GM23338 (cell line): ENCODE data around the gene ILDR2. TPM values are rescaled to one million over a fixed set of nuclear protein-coding genes. Genes with fewer than 3 reads are reported as not detected.
A peak's percentile ranks its signal among the peaks of the same experiment; 100 is the strongest.

Experiments
- ATAC-seq: fragments of 200-7000 bp; cut with Tn5 transposase; 3 replicates; pipeline ENCODE4 v1.9.1; 2020
- DNase-seq: peaks from one replicate; pipeline ENCODE4 v3.0.0-alpha.2; 2015; ENCODE audit warnings: low spot score
- H2AFZ ChIP-seq: fragments of 200-600 bp; sonication (generic); 2 replicates; pipeline ENCODE4 v1.8.0; 2016; ENCODE audit warnings: antibody characterized with exemption, mild to moderate bottlenecking, moderate library complexity
- H3F3A ChIP-seq: fragments of 200-600 bp; sonication (generic); replicated peaks from 2 replicates; pipeline ENCODE4 v1.8.0; 2017; ENCODE audit warnings: antibody characterized with exemption, mixed run types, low read depth
- H3K27ac ChIP-seq: fragments of 200-600 bp; sonication (generic); 2 replicates; pipeline ENCODE4 v1.6.1; 2016; ENCODE audit warnings: low read depth
- H3K27me3 ChIP-seq: fragments of 200-600 bp; sonication (generic); 2 replicates; pipeline ENCODE4 v1.8.0; 2016; ENCODE audit warnings: mild to moderate bottlenecking, mixed run types, moderate library complexity; ENCODE audit not compliant: insufficient read depth
- H3K36me3 ChIP-seq: fragments of 200-600 bp; sonication (generic); 2 replicates; pipeline ENCODE4 v1.8.0; 2016; ENCODE audit warnings: mild to moderate bottlenecking; ENCODE audit not compliant: insufficient read depth
- H3K4me1 ChIP-seq: fragments of 200-600 bp; sonication (generic); 2 replicates; pipeline ENCODE4 v1.8.0; 2016; ENCODE audit warnings: mild to moderate bottlenecking, moderate library complexity; ENCODE audit not compliant: insufficient read depth
- H3K4me2 ChIP-seq: fragments of 200-600 bp; sonication (generic); 2 replicates; pipeline ENCODE4 v1.7.1; 2017; ENCODE audit warnings: mixed run types
- H3K4me3 ChIP-seq: fragments of 200-600 bp; sonication (generic); 2 replicates; pipeline ENCODE4 v1.6.1; 2016; ENCODE audit warnings: mixed run types
- H3K79me2 ChIP-seq: fragments of 200-600 bp; sonication (generic); replicated peaks from 2 replicates; pipeline ENCODE4 v1.8.0; 2017; ENCODE audit warnings: mild to moderate bottlenecking; ENCODE audit not compliant: insufficient read depth
- H3K9me2 ChIP-seq: fragments of 200-600 bp; sonication (generic); 2 replicates; pipeline ENCODE4 v1.8.0; 2017; ENCODE audit not compliant: insufficient read depth
- H4K20me1 ChIP-seq: fragments of 200-600 bp; sonication (generic); replicated peaks from 2 replicates; pipeline ENCODE4 v1.8.0; 2017; ENCODE audit warnings: mild to moderate bottlenecking; ENCODE audit not compliant: insufficient read depth
- H3K27ac Mint-ChIP-seq: 2 replicates; pipeline ENCODE4 v1.8.0; 2020; ENCODE audit warnings: inconsistent platforms, mild to moderate bottlenecking, moderate library complexity, mixed read lengths
- H3K27me3 Mint-ChIP-seq: 3 replicates; pipeline ENCODE4 v1.8.0; 2022; ENCODE audit warnings: low read depth, mild to moderate bottlenecking, moderate library complexity, mixed read lengths, inconsistent platforms; ENCODE audit not compliant: insufficient read depth, poor library complexity
- H3K36me3 Mint-ChIP-seq: 3 replicates; pipeline ENCODE4 v1.8.0; 2021; ENCODE audit warnings: low read depth, mild to moderate bottlenecking, inconsistent platforms, moderate library complexity, mixed read lengths
- H3K4me1 Mint-ChIP-seq: 3 replicates; pipeline ENCODE4 v1.8.0; 2020; ENCODE audit warnings: mild to moderate bottlenecking, inconsistent platforms, mixed read lengths
- H3K4me3 Mint-ChIP-seq: 3 replicates; pipeline ENCODE4 v1.8.0; 2021; ENCODE audit warnings: moderate library complexity, mild to moderate bottlenecking, inconsistent platforms, mixed read lengths
- H3K9me3 Mint-ChIP-seq: 3 replicates; pipeline ENCODE4 v1.8.0; 2020; ENCODE audit warnings: moderate library complexity, mild to moderate bottlenecking, inconsistent platforms, mixed read lengths
- CTCF ChIP-seq, 2 experiments: fragments of 200-600 bp in 1 of 2; sonication (generic) in 1 of 2; conservative IDR thresholded peaks; 2 replicates each; pipeline versions ENCODE4 v1.5.1 to v1.6.1; 2016 to 2017; ENCODE audit warnings: antibody characterized with exemption in 2 of 2, low read depth in 2 of 2, mild to moderate bottlenecking in 2 of 2, moderate library complexity in 1 of 2
- EZH2 ChIP-seq: fragments of 200-600 bp; sonication (generic); IDR thresholded peaks from one replicate; pipeline ENCODE4 v1.8.0; 2017; ENCODE audit warnings: antibody characterized with exemption, mild to moderate bottlenecking, low read depth; ENCODE audit not compliant: unreplicated experiment
- EZH2phosphoT487 ChIP-seq: fragments of 200-600 bp; sonication (generic); IDR thresholded peaks from one replicate; pipeline ENCODE4 v1.8.1; 2018; ENCODE audit warnings: antibody characterized with exemption; ENCODE audit not compliant: unreplicated experiment
- JUNB ChIP-seq: IDR thresholded peaks from one replicate; pipeline ENCODE4 v1.6.1; 2016; ENCODE audit warnings: antibody characterized with exemption; ENCODE audit not compliant: unreplicated experiment
- REST ChIP-seq: IDR thresholded peaks from one replicate; pipeline ENCODE4 v1.6.1; 2018; ENCODE audit warnings: antibody characterized with exemption; ENCODE audit not compliant: unreplicated experiment
- STAT1 ChIP-seq: IDR thresholded peaks from one replicate; pipeline ENCODE4 v1.6.1; 2016; ENCODE audit warnings: antibody characterized with exemption; ENCODE audit not compliant: unreplicated experiment
- ZNF114 ChIP-seq: fragments of 250-450 bp; sonication (Bioruptor Pico); IDR thresholded peaks from 2 replicates; pipeline ENCODE4 v1.5.0; 2020; ENCODE audit warnings: mild to moderate bottlenecking, moderate library complexity
- ZNF462 ChIP-seq: fragments of 250-450 bp; sonication (Bioruptor Pico); IDR thresholded peaks from 2 replicates; pipeline ENCODE4 v1.5.0; 2020; ENCODE audit warnings: mild to moderate bottlenecking, moderate library complexity
- long read RNA-seq: library from polyadenylated mRNA; unstranded; transcript quantifications from one replicate; pipeline ENCODE4 v2.0.0, GENCODE V29; 2020; ENCODE audit not compliant: unreplicated experiment
- polyA plus RNA-seq: library from polyadenylated mRNA; unstranded; fragments of >200 nt; fragmentation: Nextera tagmentation; extraction: Ambion mirVana; gene quantifications from 2 replicates; pipeline ENCODE4 v1.2.1, GENCODE V29; 2016
- total RNA-seq: library from RNA; depleted of rRNA; stranded (reverse); fragments of >200 nt; shearing (Covaris generic); gene quantifications from 2 replicates; pipeline ENCODE4 v1.2.3, GENCODE V29; 2014; rRNA removed

The ILDR2 gene
- total RNA-seq, result 1.0 and 2.4 TPM in 2 replicates
- 0.12 and 0.27 TPM in 2 replicates for polyA plus RNA-seq
- long read RNA-seq, result 0 reads

GRCh38 chr1:166975361-166976129, at the start of gene ILDR2:
TSS of gene ILDR2 (minus strand) at chr1:166975540. CDS start at chr1:166975268, 272 bp downstream.
- Mint-ChIP-seq H3K27ac (no peak within 1 kb of the TSS), H3K36me3 (no peaks in the 10 kb centered on the region; the same call in 2 of the 3 replicates), H3K4me1 (peaks cover 25% of the 10 kb centered on the region), H3K4me3 (peak within 1 kb of the TSS; percentile 81), H3K27me3 (peaks cover 51% of the 10 kb centered on the region), H3K9me3 (no peaks in the 10 kb centered on the region)
- DNase-seq, result peak; percentile 81
- Histone ChIP-seq H3K79me2 (no peaks in the 10 kb centered on the region), H3K9me2 (no peaks in the 10 kb centered on the region), H3K4me2 (peak within 1 kb of the TSS; percentile 96), H4K20me1 (no peaks in the 10 kb centered on the region), H3K27ac (no peak within 1 kb of the TSS), H2AFZ (peak within 1 kb of the TSS; percentile 97), H3K4me3 (peak within 1 kb of the TSS; percentile 78), H3F3A (no peaks in the 10 kb centered on the region; the same call in 1 of the 2 replicates), H3K36me3 (no peaks in the 10 kb centered on the region), H3K4me1 (peaks cover 27% of the 10 kb centered on the region), H3K27me3 (peaks cover 77% of the 10 kb centered on the region)
- TF ChIP-seq EZH2 (peak; percentile 74), REST (no peak), CTCF (conservative IDR thresholded peaks at IDR 0.05; ENCODE audit: low read depth in 2 of 2) (peak in 1 of 2 experiments; percentile 24; a peak in 1 of 4 replicates), STAT1 (no peak)
- ATAC-seq, result peak; percentile 82

GRCh38 chr1:167022384-167022783, 47.0 kb upstream of the ILDR2 start:
- Histone ChIP-seq H3F3A (no peaks in the 10 kb centered on the region), H3K27me3 (no peaks in the 10 kb centered on the region), H3K79me2 (no peaks in the 10 kb centered on the region), H3K9me2 (no peaks in the 10 kb centered on the region; the same call in 1 of the 2 replicates), H4K20me1 (no peaks in the 10 kb centered on the region), H3K4me1 (no peaks in the 10 kb centered on the region), H3K4me3 (no peak overlapping the region), H3K4me2 (no peak overlapping the region), H2AFZ (peak overlapping the region; percentile 1; the same call in 1 of the 2 replicates), H3K27ac (no peak overlapping the region), H3K36me3 (no peaks in the 10 kb centered on the region)
- no peaks in the 10 kb centered on the region for H3K27me3 Mint-ChIP-seq
- no peaks in the 10 kb centered on the region for H3K36me3 Mint-ChIP-seq
- no peaks in the 10 kb centered on the region for H3K4me1 Mint-ChIP-seq
- ATAC-seq (no peak), DNase-seq (no peak)
- no peak overlapping the region for H3K4me3 Mint-ChIP-seq
- no peaks in the 10 kb centered on the region for H3K9me3 Mint-ChIP-seq
- H3K27ac Mint-ChIP-seq, result no peak overlapping the region
- TF ChIP-seq ZNF462 (CRISPR knock-in tag) (no peak), ZNF114 (CRISPR knock-in tag) (no peak), STAT1 (no peak), JUNB (no peak), EZH2phosphoT487 (no peak)
